ENCODE measurements around the gene RPS27. TPM values are rescaled to one million over a fixed set of nuclear protein-coding genes. Genes with fewer than 3 reads are reported as not detected.

Gene RPS27
- total RNA-seq, result 1,000 to 10,000 TPM; 3,937 to 4,301 TPM

DNA sequence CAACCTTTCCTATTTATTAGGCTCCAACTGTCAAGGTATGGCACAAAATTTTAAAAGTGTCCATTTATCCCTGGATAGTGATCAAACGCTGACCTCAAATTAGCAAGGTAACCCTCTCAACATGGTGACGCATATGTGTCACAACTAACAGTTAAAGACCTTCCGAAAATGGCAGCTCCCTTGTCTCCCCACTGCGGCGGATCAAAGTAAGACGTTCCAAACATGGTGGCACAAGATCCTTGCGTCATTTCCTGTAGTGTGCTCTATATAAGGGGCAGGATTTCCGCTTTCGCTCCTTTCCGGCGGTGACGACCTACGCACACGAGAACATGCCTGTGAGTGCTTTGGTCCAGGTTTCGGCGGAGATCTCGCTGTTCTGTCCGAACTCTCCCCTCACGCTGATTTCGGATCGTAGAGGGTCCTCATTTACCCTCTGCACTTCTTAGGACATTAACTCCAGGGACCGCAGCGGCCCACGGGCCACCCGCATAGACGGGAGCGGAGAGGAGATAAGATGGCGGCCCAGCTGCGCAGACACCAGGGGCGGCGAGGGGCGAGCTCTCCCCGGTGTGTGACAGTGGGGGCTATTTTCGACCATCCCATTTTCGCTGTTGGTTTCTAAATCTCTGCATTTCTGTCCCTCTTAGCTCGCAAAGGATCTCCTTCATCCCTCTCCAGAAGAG lies at the start of gene RPS27:
TSS of gene RPS27 (plus strand) at position 295 of the 683 bp plus-strand sequence. CDS start at position 330, 35 bp downstream.

GRCh38 chr1:153946622-153947241 lies 43.8 kb upstream of the RPS27 start, which contains the start of gene DENND4B:
TSS of gene DENND4B (minus strand) at chr1:153946718. CDS start at chr1:153944374, 2,344 bp downstream.

DNA sequence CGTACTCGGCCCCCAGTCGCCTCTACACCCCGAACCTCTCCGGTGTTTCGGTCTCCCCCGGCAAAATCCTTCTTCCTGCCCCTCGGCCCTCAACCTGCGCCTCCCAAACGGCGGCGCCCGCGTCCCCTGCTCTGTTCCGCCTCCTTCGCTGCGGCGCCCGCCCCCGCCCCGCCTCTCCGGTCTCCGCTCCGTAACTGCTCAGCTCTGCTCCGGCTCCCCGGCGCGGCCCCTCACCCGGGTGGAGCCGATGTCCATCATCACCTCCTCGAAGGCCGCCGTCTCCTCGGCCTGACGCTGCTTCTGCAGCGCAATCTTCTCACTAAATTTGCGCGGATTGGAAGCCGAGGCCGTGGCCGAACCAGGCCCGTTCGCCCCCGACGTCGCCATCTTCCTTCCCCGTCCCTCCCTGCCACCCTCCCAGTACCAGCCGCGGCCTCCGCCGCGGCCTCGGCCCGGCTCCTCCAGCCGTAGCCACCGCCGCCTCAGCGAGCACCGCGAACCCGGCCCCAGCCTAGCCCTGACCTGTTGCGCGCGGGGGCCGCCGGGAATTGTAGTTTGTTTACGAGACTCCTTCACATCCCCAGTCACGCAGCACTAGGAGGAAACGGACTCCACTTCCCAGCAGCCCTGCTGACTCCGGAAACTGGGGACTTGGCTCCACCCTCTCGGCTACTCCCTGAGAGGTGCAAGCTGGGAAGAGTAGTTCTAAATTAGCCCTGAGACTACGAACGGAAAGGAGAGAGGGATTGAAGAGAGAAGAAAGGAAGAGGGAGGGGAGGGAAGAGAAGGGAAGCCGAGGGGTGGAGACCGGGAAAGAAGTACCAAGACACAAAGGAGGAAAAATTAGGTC lies 32.2 kb upstream of the RPS27 start, which contains the start of gene CRTC2:
TSS of gene CRTC2 (minus strand) at position 502 of the 850 bp plus-strand sequence. CDS start at position 387, 115 bp downstream.

GRCh38 chr1:153963030-153963849 lies 27.3 kb upstream of the RPS27 start, which contains the start of gene SLC39A1:
TSS of gene SLC39A1 (minus strand) at chr1:153963537. CDS start at chr1:153962715, 822 bp downstream.

DNA sequence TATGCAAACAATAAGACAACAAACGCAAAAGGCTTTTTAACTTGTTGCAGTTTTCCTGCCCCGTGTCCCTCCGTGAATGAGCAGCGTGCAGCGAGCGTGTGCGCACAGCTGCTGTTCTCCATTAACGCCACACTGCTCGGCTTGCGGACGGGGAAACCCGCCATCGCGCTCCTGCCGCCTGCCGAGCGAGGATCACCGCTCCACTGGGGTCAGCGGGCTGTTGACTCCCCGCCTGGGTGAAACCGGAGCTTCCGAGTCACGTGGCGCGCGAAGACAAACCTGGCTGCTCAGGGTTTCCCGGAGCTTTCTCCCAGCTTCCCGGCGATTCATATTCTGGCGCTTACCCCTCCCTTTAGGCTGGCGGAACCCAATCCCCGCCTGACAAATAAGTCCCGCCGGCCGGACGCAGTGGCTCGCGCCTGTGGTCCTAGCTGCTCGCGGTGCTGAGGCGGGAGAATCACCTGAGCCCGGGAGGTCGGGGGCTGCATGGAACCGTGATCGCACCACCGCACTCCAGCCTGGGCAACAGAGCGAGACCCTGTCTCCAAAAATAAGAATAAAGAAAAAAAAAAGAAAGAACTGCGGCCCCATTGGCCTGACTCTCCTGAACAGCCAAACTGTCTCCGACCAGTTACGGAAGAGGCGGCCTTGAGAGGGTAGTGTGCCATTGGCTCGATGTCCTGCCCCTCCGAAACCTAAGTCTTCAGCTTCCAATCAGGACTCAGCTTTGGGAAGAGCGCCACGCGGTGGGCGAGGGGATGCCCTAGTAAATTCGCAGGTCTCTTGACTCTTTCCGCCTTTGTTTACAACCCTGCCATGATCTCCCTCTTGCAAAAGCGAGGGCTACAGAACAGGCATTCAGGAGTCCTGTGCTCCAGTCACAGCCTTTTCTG lies 23.2 kb upstream of the RPS27 start, which contains the start of gene CREB3L4:
TSS of gene CREB3L4 (plus strand) at position 796 of the 893 bp plus-strand sequence. CDS start 624 bp downstream, outside the sequence.

DNA sequence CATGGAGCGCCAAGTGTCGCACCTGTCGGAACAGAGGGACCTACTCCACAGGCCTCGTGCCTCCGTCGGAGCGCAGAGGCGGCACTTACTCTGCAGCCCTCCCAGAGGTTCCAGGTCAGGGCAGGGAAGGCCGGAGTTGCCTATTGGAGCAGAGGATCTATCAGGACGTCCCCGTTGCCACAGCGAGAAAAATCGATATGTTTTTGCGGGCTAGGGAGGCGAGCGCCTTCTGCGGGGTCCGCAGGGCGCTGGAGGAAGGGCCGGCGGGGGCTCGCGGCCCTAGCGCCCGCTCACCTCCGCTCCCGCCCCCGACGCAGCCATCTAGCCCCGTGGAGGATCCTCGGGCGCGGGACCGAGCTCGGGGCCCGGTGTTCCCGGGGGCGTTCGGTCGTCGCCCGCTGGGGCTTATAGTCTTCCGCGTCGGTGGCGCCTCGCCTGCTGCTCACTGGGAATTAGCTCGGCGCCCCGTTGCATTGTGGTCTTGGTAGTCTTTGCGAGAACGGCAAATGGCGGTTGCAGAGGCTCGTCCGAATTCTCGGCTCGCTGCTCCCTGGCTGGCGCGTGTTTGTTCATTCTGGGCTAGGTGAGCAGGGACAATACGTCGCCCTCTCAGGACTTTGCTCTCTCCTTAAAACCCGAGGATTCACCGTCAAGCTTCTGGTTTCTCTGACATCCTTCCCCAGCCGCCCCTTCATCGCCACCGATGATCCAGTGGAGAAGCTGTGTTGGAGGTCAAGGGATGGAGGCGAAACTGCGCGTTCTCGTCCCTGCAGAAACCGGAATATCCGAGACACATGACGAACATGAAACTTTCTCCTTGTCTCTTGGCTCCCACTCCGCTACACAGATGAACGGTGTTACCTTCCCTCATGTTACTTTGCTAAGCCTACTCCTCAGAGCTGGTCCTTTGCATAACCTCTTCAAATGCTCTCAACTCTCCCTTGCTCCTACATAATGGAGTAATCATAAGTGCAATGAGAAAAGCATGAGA lies 13.0 kb upstream of the RPS27 start, which contains the start of gene JTB:
TSS of gene JTB (minus strand) at position 425 of the 991 bp plus-strand sequence. CDS start at position 3, 422 bp downstream.

GRCh38 chr1:153985941-153986761 lies 4.4 kb upstream of the RPS27 start, which contains the start of gene RAB13:
TSS of gene RAB13 (minus strand) at chr1:153986339. CDS start at chr1:153986236, 103 bp downstream.

Small RNA genes lying within 50 kb of the gene (microRNA-seq; reads per million reads assigned to microRNA genes)
- not detected for gene MIR6737 (ENCODE audit: borderline microRNAs expressed, borderline replicate concordance)

Other genes with a start within 250 kb of the RPS27 start
- 10 to 100 TPM; 24.1 to 24.3 TPM for gene SLC27A3, start 215.4 kb upstream of the RPS27 start, total RNA-seq
- 10 to 100 TPM; 77.9 to 81.5 TPM for gene GATAD2B, start 67.8 kb upstream of the RPS27 start, total RNA-seq
- 100 to 1,000 TPM; 164 to 167 TPM for gene DENND4B, start 44.0 kb upstream of the RPS27 start, total RNA-seq
- 10 to 100 TPM; 82.9 to 99.8 TPM for gene CRTC2, start 32.1 kb upstream of the RPS27 start, total RNA-seq
- 10 to 100 TPM; 27.7 to 29.7 TPM for gene SLC39A1, start 27.2 kb upstream of the RPS27 start, total RNA-seq
- 1 to 10 TPM; 6.0 to 7.9 TPM for gene CREB3L4, start 22.9 kb upstream of the RPS27 start, total RNA-seq
- gene JTB, start 13.1 kb upstream of the RPS27 start, total RNA-seq, result 100 to 1,000 TPM; 106 to 107 TPM
- gene RAB13, start 4.4 kb upstream of the RPS27 start, total RNA-seq, result 1 to 10 TPM; 1.3 TPM
- gene NUP210L, start 164.3 kb downstream of the RPS27 start, total RNA-seq, result under 1 TPM; 0.08 to 0.10 TPM
- 100 to 1,000 TPM; 686 to 725 TPM for gene TPM3, start 201.3 kb downstream of the RPS27 start, total RNA-seq
- gene CFAP141, start 215.6 kb downstream of the RPS27 start, total RNA-seq, result not detected
- 100 to 1,000 TPM; 180 to 183 TPM for gene UBAP2L, start 230.2 kb downstream of the RPS27 start, total RNA-seq